ENCODE results near the gene MIAT.

GRCh38 chr22:26609287-26609686, 48.1 kb upstream of the MIAT start:
- TF ChIP-seq CTCF (conservative IDR thresholded peaks at IDR 0.05; ENCODE audit: low read length) = no peak
- TF ChIP-seq EZH2phosphoT487 (IDR thresholded peaks at IDR 0.05; ENCODE audit: borderline replicate concordance) = no peak

Data from Loucy (cell line).